ENCODE results near the gene ERG.

DNA sequence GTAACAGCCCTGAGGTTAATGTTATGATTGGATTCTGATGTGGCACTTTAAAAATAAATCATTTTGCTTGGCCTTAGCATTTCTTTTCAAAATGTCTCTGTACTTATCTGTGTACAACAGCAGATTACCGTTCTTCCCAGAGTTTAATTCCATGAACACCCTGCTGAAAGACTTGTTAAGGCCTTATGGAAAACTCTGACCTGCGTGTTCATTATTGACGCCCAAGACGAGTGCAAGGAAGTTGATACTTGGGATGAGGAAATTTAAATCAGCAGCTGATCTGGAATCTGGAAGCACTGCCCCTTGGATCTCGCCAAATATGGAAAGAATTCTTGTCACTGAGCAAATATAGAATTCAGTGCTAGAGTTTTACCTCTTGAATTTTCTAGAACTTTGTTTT is 6.7 kb downstream of the ERG start:
- TF ChIP-seq, protein P1, sequence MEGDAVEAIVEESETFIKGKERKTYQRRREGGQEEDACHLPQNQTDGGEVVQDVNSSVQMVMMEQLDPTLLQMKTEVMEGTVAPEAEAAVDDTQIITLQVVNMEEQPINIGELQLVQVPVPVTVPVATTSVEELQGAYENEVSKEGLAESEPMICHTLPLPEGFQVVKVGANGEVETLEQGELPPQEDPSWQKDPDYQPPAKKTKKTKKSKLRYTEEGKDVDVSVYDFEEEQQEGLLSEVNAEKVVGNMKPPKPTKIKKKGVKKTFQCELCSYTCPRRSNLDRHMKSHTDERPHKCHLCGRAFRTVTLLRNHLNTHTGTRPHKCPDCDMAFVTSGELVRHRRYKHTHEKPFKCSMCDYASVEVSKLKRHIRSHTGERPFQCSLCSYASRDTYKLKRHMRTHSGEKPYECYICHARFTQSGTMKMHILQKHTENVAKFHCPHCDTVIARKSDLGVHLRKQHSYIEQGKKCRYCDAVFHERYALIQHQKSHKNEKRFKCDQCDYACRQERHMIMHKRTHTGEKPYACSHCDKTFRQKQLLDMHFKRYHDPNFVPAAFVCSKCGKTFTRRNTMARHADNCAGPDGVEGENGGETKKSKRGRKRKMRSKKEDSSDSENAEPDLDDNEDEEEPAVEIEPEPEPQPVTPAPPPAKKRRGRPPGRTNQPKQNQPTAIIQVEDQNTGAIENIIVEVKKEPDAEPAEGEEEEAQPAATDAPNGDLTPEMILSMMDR (conservative IDR thresholded peaks at IDR 0.05; ENCODE audit: low read depth, low read length), result no peak
- no peak for TF ChIP-seq EZH2phosphoT487 (IDR thresholded peaks at IDR 0.05; ENCODE audit: borderline replicate concordance, low read length)
